ENCODE results near the gene POLR1A. TPM values are rescaled to one million over a fixed set of nuclear protein-coding genes. Genes with fewer than 3 reads are reported as not detected.

Gene POLR1A
- polyA plus RNA-seq, 2 of the 4 experiments (the other 2 are of a cell fraction): 22.8 to 55.7 TPM

DNA sequence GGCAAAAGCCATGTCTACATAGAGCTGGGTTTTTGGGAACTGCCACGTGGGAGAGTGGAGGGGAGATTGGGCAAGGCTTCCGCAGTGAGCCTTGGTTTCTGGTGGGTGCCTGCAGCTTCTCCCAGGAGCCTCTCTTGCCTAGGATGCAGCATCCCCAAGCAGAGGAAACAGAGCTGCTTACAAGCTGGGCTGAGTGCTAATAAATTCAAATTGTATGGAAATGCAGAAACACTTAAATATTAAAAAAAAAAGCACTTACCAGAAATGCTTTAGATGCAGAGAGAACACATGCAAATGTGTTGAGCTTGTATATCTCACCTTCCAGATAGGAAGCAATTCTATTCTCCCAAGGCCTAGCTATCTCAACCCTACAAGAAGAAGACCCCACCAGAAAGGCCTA, 120.9 kb downstream of the POLR1A start:
- Histone ChIP-seq H3K4me2 (no peak overlapping the region), H3K4me1 (no peaks in the 10 kb centered on the region), H3K9me3 (no peaks in the 10 kb centered on the region), H3K27ac (no peak overlapping the region), H3K4me3 (no peak overlapping the region)
- ATAC-seq (no peak), FAIRE-seq (no peak), DNase-seq (ENCODE audit: low read depth in 1 of 2, low spot score in 1 of 2) (no peak)
- WGBS (ENCODE audit: missing lambda C conversion rate): 65% methylated on average over 2 of the region's 2 CpGs
- CTCF ChIA-PET: interaction anchor here (1.6 to 2.3 kb wide), 3 partner anchors 25 to 157 kb away, joined by 3 to 6 read pairs (median 5); partner anchors contain the start of gene ST3GAL5
- TF ChIP-seq HEYL (CRISPR knock-in tag; IDR thresholded peaks at IDR 0.05) (no peak), SREBF2 (IDR thresholded peaks at IDR 0.05) (no peak), EHF (CRISPR knock-in tag; IDR thresholded peaks at IDR 0.05) (no peak), HOXB13 (CRISPR knock-in tag; IDR thresholded peaks at IDR 0.05; ENCODE audit: low read depth) (no peak), KDM1A (IDR thresholded peaks at IDR 0.05; ENCODE audit: low read depth) (no peak), BHLHE40 (IDR thresholded peaks at IDR 0.05; ENCODE audit: low read depth, low read length) (no peak), HOXB5 (CRISPR knock-in tag; IDR thresholded peaks at IDR 0.05) (no peak), HOXA7 (CRISPR knock-in tag; IDR thresholded peaks at IDR 0.05) (no peak), MYC (IDR thresholded peaks at IDR 0.05; ENCODE audit: borderline replicate concordance, low read length) (no peak), FOSB (CRISPR knock-in tag; IDR thresholded peaks at IDR 0.05) (no peak), ZFP36 (IDR thresholded peaks at IDR 0.05; ENCODE audit: borderline replicate concordance, partially characterized antibody) (no peak), GATA3 (IDR thresholded peaks at IDR 0.05; ENCODE audit: borderline replicate concordance) (no peak), EHMT2 (IDR thresholded peaks at IDR 0.05; ENCODE audit: low read depth) (no peak), SMC3 (IDR thresholded peaks at IDR 0.05) (no peak), CBX8 (IDR thresholded peaks at IDR 0.05) (no peak)
- TF ChIP-seq, protein P1, sequence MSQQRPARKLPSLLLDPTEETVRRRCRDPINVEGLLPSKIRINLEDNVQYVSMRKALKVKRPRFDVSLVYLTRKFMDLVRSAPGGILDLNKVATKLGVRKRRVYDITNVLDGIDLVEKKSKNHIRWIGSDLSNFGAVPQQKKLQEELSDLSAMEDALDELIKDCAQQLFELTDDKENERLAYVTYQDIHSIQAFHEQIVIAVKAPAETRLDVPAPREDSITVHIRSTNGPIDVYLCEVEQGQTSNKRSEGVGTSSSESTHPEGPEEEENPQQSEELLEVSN (IDR thresholded peaks at IDR 0.05; ENCODE audit: borderline replicate concordance, low read depth): no peak
- TF ChIP-seq, protein P2, sequence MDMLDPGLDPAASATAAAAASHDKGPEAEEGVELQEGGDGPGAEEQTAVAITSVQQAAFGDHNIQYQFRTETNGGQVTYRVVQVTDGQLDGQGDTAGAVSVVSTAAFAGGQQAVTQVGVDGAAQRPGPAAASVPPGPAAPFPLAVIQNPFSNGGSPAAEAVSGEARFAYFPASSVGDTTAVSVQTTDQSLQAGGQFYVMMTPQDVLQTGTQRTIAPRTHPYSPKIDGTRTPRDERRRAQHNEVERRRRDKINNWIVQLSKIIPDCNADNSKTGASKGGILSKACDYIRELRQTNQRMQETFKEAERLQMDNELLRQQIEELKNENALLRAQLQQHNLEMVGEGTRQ (IDR thresholded peaks at IDR 0.05): no peak
- TF ChIP-seq, protein P3, sequence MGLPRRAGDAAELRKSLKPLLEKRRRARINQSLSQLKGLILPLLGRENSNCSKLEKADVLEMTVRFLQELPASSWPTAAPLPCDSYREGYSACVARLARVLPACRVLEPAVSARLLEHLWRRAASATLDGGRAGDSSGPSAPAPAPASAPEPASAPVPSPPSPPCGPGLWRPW (IDR thresholded peaks at IDR 0.05): no peak
- TF ChIP-seq, protein P4, sequence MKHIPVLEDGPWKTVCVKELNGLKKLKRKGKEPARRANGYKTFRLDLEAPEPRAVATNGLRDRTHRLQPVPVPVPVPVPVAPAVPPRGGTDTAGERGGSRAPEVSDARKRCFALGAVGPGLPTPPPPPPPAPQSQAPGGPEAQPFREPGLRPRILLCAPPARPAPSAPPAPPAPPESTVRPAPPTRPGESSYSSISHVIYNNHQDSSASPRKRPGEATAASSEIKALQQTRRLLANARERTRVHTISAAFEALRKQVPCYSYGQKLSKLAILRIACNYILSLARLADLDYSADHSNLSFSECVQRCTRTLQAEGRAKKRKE (CRISPR knock-in tag; IDR thresholded peaks at IDR 0.05; ENCODE audit: low read depth): no peak
- TF ChIP-seq, protein P5, sequence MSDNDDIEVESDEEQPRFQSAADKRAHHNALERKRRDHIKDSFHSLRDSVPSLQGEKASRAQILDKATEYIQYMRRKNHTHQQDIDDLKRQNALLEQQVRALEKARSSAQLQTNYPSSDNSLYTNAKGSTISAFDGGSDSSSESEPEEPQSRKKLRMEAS (IDR thresholded peaks at IDR 0.05): no peak
- POLR2A ChIA-PET: interaction anchor here (0.9 kb wide), 1 partner anchor 16 kb away, joined by 3 read pairs; no protein-coding TSS in a partner anchor

DNA sequence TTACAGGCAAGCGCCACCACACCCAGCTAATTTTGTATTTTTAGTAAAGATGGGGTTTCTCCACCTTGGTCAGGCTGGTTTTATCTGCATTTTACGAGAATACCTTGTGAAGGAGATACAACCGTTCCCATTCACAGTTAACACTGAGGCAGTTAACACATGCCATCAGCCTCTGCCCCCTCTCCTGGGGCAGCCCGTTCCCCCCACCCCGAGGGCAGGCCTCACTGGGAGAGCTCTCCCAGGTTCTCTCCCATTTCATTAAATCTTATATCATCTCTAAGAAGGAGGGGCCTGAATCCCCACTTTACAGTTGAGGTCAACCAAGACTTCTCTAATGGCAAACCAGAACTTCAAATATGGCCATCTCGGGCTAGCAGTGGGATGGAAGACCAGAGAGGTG, 121.9 kb downstream of the POLR1A start:
- 77% methylated on average over 6 of the region's 6 CpGs for WGBS (ENCODE audit: missing lambda C conversion rate)

DNA sequence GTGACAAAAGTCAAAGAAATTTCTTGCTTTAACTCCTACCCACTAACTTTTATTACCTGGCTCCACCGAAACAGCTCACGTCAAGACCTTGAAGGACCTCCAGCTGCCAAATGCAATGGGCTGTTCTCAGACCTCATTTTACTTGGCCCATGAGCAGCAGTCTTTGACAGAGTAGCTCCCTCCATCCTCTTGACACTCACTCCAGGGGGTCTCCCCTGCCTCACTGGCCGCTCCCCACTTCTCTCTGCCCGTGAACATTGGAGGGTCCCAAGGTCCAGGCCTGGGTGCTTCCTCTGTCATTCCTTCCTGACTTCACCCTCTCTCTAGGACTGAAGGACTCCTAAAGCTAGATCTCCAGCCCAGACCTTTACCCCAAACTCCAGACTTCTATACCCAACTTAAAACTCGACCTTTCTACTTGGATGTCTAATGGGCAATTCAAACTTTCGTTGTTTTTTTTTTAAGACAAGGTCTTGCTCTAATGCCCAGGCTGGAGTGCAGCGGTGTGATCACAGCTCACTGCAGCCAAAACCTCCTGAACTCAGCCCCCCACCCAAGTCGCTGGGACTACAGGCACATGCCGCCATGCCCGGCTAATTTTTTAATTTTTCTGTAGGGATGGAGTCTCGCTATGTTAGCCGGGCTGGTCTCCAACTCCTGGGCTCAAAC, 124.0 kb downstream of the POLR1A start:
- WGBS (ENCODE audit: missing lambda C conversion rate): 75% methylated on average over 12 of the region's 12 CpGs

More for the DNA sequence above, 121.9 kb downstream of the POLR1A start:
- no peak for FAIRE-seq
- DNase-seq (ENCODE audit: low read depth in 1 of 2, low spot score in 1 of 2): no peak
- Histone ChIP-seq H3K9me3 (no peaks in the 10 kb centered on the region), H3K4me2 (no peak overlapping the region), H3K4me3 (no peak overlapping the region), H3K27ac (no peak overlapping the region), H3K4me1 (peaks cover 8% of the 10 kb centered on the region)
- CTCF ChIA-PET: interaction anchor here (1.0 to 2.7 kb wide), 6 partner anchors 10 to 156 kb away, joined by 3 to 16 read pairs (median 5); partner anchors contain the start of gene ST3GAL5
- ATAC-seq: no peak
- POLR2A ChIA-PET: no interaction called here
- TF ChIP-seq HDAC2 (IDR thresholded peaks at IDR 0.05) (no peak), FOSB (CRISPR knock-in tag; IDR thresholded peaks at IDR 0.05) (no peak)

More for the DNA sequence above, 124.0 kb downstream of the POLR1A start:
- no peak overlapping the region for H3K4me3 ChIP-seq
- no peak overlapping the region for H3K27ac ChIP-seq
- ChIA-PET CTCF (interaction anchor here (0.9 to 2.7 kb wide), 3 partner anchors 10 to 97 kb away, joined by 3 to 16 read pairs (median 6); no protein-coding TSS in a partner anchor), POLR2A (no interaction called here)
- DNase-seq (ENCODE audit: low read depth in 1 of 2, low spot score in 1 of 2) (no peak), ATAC-seq (no peak), FAIRE-seq (no peak)
- TF ChIP-seq HDAC2 (IDR thresholded peaks at IDR 0.05) (no peak), HEYL (CRISPR knock-in tag; IDR thresholded peaks at IDR 0.05) (no peak), POLR2A (IDR thresholded peaks at IDR 0.05; ENCODE audit: low read length) (no peak)
- H3K4me2 ChIP-seq: no peak overlapping the region
- H3K4me1 ChIP-seq: peaks cover 15% of the 10 kb centered on the region
- no peaks in the 10 kb centered on the region for H3K9me3 ChIP-seq

All from A549 (cell line).